GM13976 (cell line): Measurements from ENCODE around the gene TMF1.

Experiments used
- DNase-seq: peaks from one replicate; pipeline ENCODE4 v3.0.0; 2012; ENCODE audit warnings: low spot score
- in situ Hi-C: fragments of 300-500 bp; cut with MboI; formaldehyde crosslinking; loops from one replicate; pipeline ENCODE4 v1.12.0; 2022; ENCODE audit warnings: low sequenced_read_pairs, mixed read lengths, inconsistent platforms; ENCODE audit not compliant: unreplicated experiment
- TF ChIP-seq, protein P1 (sequence below): IDR thresholded peaks from 2 replicates; pipeline ENCODE4 v1.5.1; 2012; ENCODE audit warnings: borderline replicate concordance, mild to moderate bottlenecking; ENCODE audit not compliant: insufficient read depth; ENCODE audit errors: extremely low read depth, missing control alignments, control extremely low read depth

The TMF1 gene

GRCh38 chr3:68977486-68978167 is 74.5 kb downstream of the TMF1 start:
- in situ Hi-C loops, result no loop called here
- TF ChIP-seq, protein P1, sequence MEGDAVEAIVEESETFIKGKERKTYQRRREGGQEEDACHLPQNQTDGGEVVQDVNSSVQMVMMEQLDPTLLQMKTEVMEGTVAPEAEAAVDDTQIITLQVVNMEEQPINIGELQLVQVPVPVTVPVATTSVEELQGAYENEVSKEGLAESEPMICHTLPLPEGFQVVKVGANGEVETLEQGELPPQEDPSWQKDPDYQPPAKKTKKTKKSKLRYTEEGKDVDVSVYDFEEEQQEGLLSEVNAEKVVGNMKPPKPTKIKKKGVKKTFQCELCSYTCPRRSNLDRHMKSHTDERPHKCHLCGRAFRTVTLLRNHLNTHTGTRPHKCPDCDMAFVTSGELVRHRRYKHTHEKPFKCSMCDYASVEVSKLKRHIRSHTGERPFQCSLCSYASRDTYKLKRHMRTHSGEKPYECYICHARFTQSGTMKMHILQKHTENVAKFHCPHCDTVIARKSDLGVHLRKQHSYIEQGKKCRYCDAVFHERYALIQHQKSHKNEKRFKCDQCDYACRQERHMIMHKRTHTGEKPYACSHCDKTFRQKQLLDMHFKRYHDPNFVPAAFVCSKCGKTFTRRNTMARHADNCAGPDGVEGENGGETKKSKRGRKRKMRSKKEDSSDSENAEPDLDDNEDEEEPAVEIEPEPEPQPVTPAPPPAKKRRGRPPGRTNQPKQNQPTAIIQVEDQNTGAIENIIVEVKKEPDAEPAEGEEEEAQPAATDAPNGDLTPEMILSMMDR, result no peak
- DNase-seq, result no peak

GRCh38 chr3:68974711-68975110 is 77.4 kb downstream of the TMF1 start:
- in situ Hi-C loops, result no loop called here
- no peak for DNase-seq
- TF ChIP-seq, protein P1, result no peak

- DNase-seq, result no peak
- TF ChIP-seq, protein P1, result no peak
- in situ Hi-C loops, result no loop called here
These were observed 78.5 kb downstream of the TMF1 start for GRCh38 chr3:68973639-68974038.

DNA sequence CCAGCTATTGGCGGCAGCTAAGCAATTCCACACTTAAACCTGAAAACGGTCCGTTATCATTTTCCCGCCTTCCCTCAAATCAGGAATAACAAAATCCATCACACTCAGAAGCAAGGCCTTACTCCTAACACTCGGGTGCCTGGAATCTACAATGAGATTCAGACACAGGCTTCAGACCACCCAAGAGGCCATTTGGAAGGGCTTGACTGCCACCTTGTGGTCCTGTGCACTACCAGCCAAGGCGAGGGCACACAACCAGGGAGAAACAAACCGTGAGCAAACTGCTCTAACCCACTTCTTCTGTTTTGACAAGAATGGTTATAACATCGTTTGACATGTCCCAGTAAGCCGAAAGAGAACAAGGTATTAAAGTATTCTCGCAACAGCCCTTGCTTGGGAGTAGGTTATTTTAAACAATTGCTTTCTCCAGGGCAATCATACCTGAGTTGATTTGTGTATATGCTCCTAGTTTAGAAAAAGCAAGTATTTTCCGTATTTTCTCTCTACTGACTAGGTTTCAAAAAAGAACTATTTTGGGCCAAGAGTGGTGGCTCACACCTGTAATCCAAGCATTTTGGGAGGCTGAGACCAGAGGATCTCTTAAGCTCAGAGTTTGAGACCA is 79.7 kb downstream of the TMF1 start:
- TF ChIP-seq, protein P1, result peak; percentile 39
- peak; percentile 13 for DNase-seq
- in situ Hi-C loops, result no loop called here
